Retinal pigment epithelial cell (primary cell): ENCODE results near the gene HES1.

Source experiments
- DNase-seq: peaks from one replicate; pipeline ENCODE4 v3.0.0-alpha.2; 2010; ENCODE audit warnings: low read depth
- H3K4me3 ChIP-seq: 2 replicates; pipeline ENCODE4 v1.5.1; 2011; ENCODE audit warnings: mild to moderate bottlenecking, low read length, control low read depth, moderate library complexity
- CTCF ChIP-seq: conservative IDR thresholded peaks from 2 replicates; pipeline ENCODE4 v1.5.1; 2011; ENCODE audit warnings: low read depth, low read length, control low read depth, inconsistent platforms

HES1 gene

GRCh38 chr3:194180570-194180969, 44.6 kb downstream of the HES1 start:
- no peak for DNase-seq
- no peak for TF ChIP-seq CTCF
- H3K4me3 ChIP-seq = no peak overlapping the region

- DNase-seq = no peak
- TF ChIP-seq CTCF = no peak
- no peak overlapping the region for H3K4me3 ChIP-seq
Observed at GRCh38 chr3:194181612-194182529, 45.9 kb downstream of the HES1 start.

- DNase-seq = no peak
- no peak for TF ChIP-seq CTCF
- H3K4me3 ChIP-seq = no peak overlapping the region
Observed at GRCh38 chr3:194183271-194183670, 47.3 kb downstream of the HES1 start.

- no peak for DNase-seq
- H3K4me3 ChIP-seq = no peak overlapping the region
- no peak for TF ChIP-seq CTCF
Observed at GRCh38 chr3:194184265-194184751, 48.4 kb downstream of the HES1 start.

GRCh38 chr3:194184801-194185200, 48.9 kb downstream of the HES1 start:
- DNase-seq = no peak
- H3K4me3 ChIP-seq = no peak overlapping the region
- no peak for TF ChIP-seq CTCF

GRCh38 chr3:194185221-194185620, 49.3 kb downstream of the HES1 start:
- no peak overlapping the region for H3K4me3 ChIP-seq
- no peak for DNase-seq
- no peak for TF ChIP-seq CTCF
